GM23338 (cell line): ENCODE measurements around the gene FOXP2. TPM values are rescaled to one million over a fixed set of nuclear protein-coding genes. Genes with fewer than 3 reads are reported as not detected.

Experiments used
- ATAC-seq: fragments of 200-7000 bp; cut with Tn5 transposase; 3 replicates; pipeline ENCODE4 v1.9.1; 2020
- DNase-seq: peaks from one replicate; pipeline ENCODE4 v3.0.0-alpha.2; 2015; ENCODE audit warnings: low spot score
- H2AFZ ChIP-seq: fragments of 200-600 bp; sonication (generic); 2 replicates; pipeline ENCODE4 v1.8.0; 2016; ENCODE audit warnings: antibody characterized with exemption, mild to moderate bottlenecking, moderate library complexity
- H3F3A ChIP-seq: fragments of 200-600 bp; sonication (generic); replicated peaks from 2 replicates; pipeline ENCODE4 v1.8.0; 2017; ENCODE audit warnings: antibody characterized with exemption, mixed run types, low read depth
- H3K27ac ChIP-seq: fragments of 200-600 bp; sonication (generic); 2 replicates; pipeline ENCODE4 v1.6.1; 2016; ENCODE audit warnings: low read depth
- H3K27me3 ChIP-seq: fragments of 200-600 bp; sonication (generic); 2 replicates; pipeline ENCODE4 v1.8.0; 2016; ENCODE audit warnings: mild to moderate bottlenecking, mixed run types, moderate library complexity; ENCODE audit not compliant: insufficient read depth
- H3K36me3 ChIP-seq: fragments of 200-600 bp; sonication (generic); 2 replicates; pipeline ENCODE4 v1.8.0; 2016; ENCODE audit warnings: mild to moderate bottlenecking; ENCODE audit not compliant: insufficient read depth
- H3K4me1 ChIP-seq: fragments of 200-600 bp; sonication (generic); 2 replicates; pipeline ENCODE4 v1.8.0; 2016; ENCODE audit warnings: mild to moderate bottlenecking, moderate library complexity; ENCODE audit not compliant: insufficient read depth
- H3K4me2 ChIP-seq: fragments of 200-600 bp; sonication (generic); 2 replicates; pipeline ENCODE4 v1.7.1; 2017; ENCODE audit warnings: mixed run types
- H3K4me3 ChIP-seq: fragments of 200-600 bp; sonication (generic); 2 replicates; pipeline ENCODE4 v1.6.1; 2016; ENCODE audit warnings: mixed run types
- H3K79me2 ChIP-seq: fragments of 200-600 bp; sonication (generic); replicated peaks from 2 replicates; pipeline ENCODE4 v1.8.0; 2017; ENCODE audit warnings: mild to moderate bottlenecking; ENCODE audit not compliant: insufficient read depth
- H3K9me2 ChIP-seq: fragments of 200-600 bp; sonication (generic); 2 replicates; pipeline ENCODE4 v1.8.0; 2017; ENCODE audit not compliant: insufficient read depth
- H4K20me1 ChIP-seq: fragments of 200-600 bp; sonication (generic); replicated peaks from 2 replicates; pipeline ENCODE4 v1.8.0; 2017; ENCODE audit warnings: mild to moderate bottlenecking; ENCODE audit not compliant: insufficient read depth
- H3K27ac Mint-ChIP-seq: 2 replicates; pipeline ENCODE4 v1.8.0; 2020; ENCODE audit warnings: inconsistent platforms, mild to moderate bottlenecking, moderate library complexity, mixed read lengths
- H3K27me3 Mint-ChIP-seq: 3 replicates; pipeline ENCODE4 v1.8.0; 2022; ENCODE audit warnings: low read depth, mild to moderate bottlenecking, moderate library complexity, mixed read lengths, inconsistent platforms; ENCODE audit not compliant: insufficient read depth, poor library complexity
- H3K36me3 Mint-ChIP-seq: 3 replicates; pipeline ENCODE4 v1.8.0; 2021; ENCODE audit warnings: low read depth, mild to moderate bottlenecking, inconsistent platforms, moderate library complexity, mixed read lengths
- H3K4me1 Mint-ChIP-seq: 3 replicates; pipeline ENCODE4 v1.8.0; 2020; ENCODE audit warnings: mild to moderate bottlenecking, inconsistent platforms, mixed read lengths
- H3K4me3 Mint-ChIP-seq: 3 replicates; pipeline ENCODE4 v1.8.0; 2021; ENCODE audit warnings: moderate library complexity, mild to moderate bottlenecking, inconsistent platforms, mixed read lengths
- H3K9me3 Mint-ChIP-seq: 3 replicates; pipeline ENCODE4 v1.8.0; 2020; ENCODE audit warnings: moderate library complexity, mild to moderate bottlenecking, inconsistent platforms, mixed read lengths
- CREB1 ChIP-seq: fragments of 250-450 bp; sonication (Bioruptor Pico); IDR thresholded peaks from 2 replicates; pipeline ENCODE4 v1.5.0; 2020; ENCODE audit warnings: low read depth, mild to moderate bottlenecking, moderate library complexity
- EZH2 ChIP-seq: fragments of 200-600 bp; sonication (generic); IDR thresholded peaks from one replicate; pipeline ENCODE4 v1.8.0; 2017; ENCODE audit warnings: antibody characterized with exemption, mild to moderate bottlenecking, low read depth; ENCODE audit not compliant: unreplicated experiment
- EZH2phosphoT487 ChIP-seq: fragments of 200-600 bp; sonication (generic); IDR thresholded peaks from one replicate; pipeline ENCODE4 v1.8.1; 2018; ENCODE audit warnings: antibody characterized with exemption; ENCODE audit not compliant: unreplicated experiment
- JUNB ChIP-seq: IDR thresholded peaks from one replicate; pipeline ENCODE4 v1.6.1; 2016; ENCODE audit warnings: antibody characterized with exemption; ENCODE audit not compliant: unreplicated experiment
- NANOG ChIP-seq: IDR thresholded peaks from 2 replicates; pipeline ENCODE4 v1.6.1; 2016; ENCODE audit warnings: antibody characterized with exemption, borderline replicate concordance
- POLR2AphosphoS5 ChIP-seq: IDR thresholded peaks from 2 replicates; pipeline ENCODE4 v1.6.1; 2016; ENCODE audit warnings: antibody characterized with exemption, low read depth
- STAT1 ChIP-seq: IDR thresholded peaks from one replicate; pipeline ENCODE4 v1.6.1; 2016; ENCODE audit warnings: antibody characterized with exemption; ENCODE audit not compliant: unreplicated experiment
- ZNF114 ChIP-seq: fragments of 250-450 bp; sonication (Bioruptor Pico); IDR thresholded peaks from 2 replicates; pipeline ENCODE4 v1.5.0; 2020; ENCODE audit warnings: mild to moderate bottlenecking, moderate library complexity
- ZNF331 ChIP-seq: fragments of 250-450 bp; sonication (Bioruptor Pico); IDR thresholded peaks from 2 replicates; pipeline ENCODE4 v1.5.0; 2020; ENCODE audit warnings: low read depth, mild to moderate bottlenecking, moderate library complexity
- polyA plus RNA-seq: library from polyadenylated mRNA; unstranded; fragments of >200 nt; fragmentation: Nextera tagmentation; extraction: Ambion mirVana; gene quantifications from 2 replicates; pipeline ENCODE4 v1.2.1, GENCODE V29; 2016
- total RNA-seq: library from RNA; depleted of rRNA; stranded (reverse); fragments of >200 nt; shearing (Covaris generic); gene quantifications from 2 replicates; pipeline ENCODE4 v1.2.3, GENCODE V29; 2014
- TF ChIP-seq, protein P1 (sequence below): IDR thresholded peaks from 2 replicates; pipeline ENCODE4 v1.6.1; 2016; ENCODE audit warnings: antibody characterized with exemption
- TF ChIP-seq, protein P2 (sequence below): IDR thresholded peaks from one replicate; pipeline ENCODE4 v1.6.1; 2018; ENCODE audit warnings: antibody characterized with exemption; ENCODE audit not compliant: unreplicated experiment
- TF ChIP-seq, protein P3 (sequence below), 2 experiments: fragments of 200-600 bp in 1 of 2; sonication (generic) in 1 of 2; conservative IDR thresholded peaks; 2 replicates each; pipeline versions ENCODE4 v1.5.1 to v1.6.1; 2016 to 2017; ENCODE audit warnings: antibody characterized with exemption in 2 of 2, low read depth in 2 of 2, mild to moderate bottlenecking in 2 of 2, moderate library complexity in 1 of 2
- TF ChIP-seq, protein P4 (sequence below): fragments of 250-450 bp; sonication (Bioruptor Pico); IDR thresholded peaks from 2 replicates; pipeline ENCODE4 v1.5.0; 2020; ENCODE audit warnings: mild to moderate bottlenecking, moderate library complexity

The FOXP2 gene
- total and polyA plus RNA-seq, 2 experiments from 2014 or later, result 0.03 to 0.24 TPM

DNA sequence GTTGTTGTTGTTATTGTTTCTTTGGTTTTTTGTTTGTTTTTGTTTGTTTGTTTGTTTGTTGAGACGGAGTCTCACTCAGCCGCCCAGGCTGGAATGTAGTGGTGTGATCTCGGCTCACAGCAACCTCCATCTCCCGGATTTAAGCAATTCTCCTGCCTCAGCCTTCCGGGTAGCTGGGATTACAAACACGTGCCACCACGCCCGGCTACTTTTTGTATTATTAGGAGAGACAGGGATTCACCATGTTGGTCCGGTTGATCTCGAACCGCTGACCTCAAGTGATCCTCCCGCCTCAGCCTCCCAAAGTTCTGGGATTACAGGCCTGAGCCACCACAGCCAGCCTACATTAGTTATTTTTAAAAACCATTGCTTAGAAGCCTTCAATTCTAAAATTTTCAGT, 45.0 kb downstream of the FOXP2 start:
- H2AFZ ChIP-seq, result no peak overlapping the region
- Mint-ChIP-seq H3K4me3 (no peak overlapping the region), H3K36me3 (no peaks in the 10 kb centered on the region), H3K9me3 (no peaks in the 10 kb centered on the region; the same call in 2 of the 3 replicates), H3K4me1 (no peaks in the 10 kb centered on the region), H3K27me3 (no peaks in the 10 kb centered on the region), H3K27ac (no peak overlapping the region)
- no peak overlapping the region for H3K4me3 ChIP-seq
- H3K4me1 ChIP-seq, result no peaks in the 10 kb centered on the region
- ATAC-seq, result no peak
- no peaks in the 10 kb centered on the region for H3K9me2 ChIP-seq
- no peaks in the 10 kb centered on the region for H3F3A ChIP-seq
- H3K36me3 ChIP-seq, result no peaks in the 10 kb centered on the region
- H4K20me1 ChIP-seq, result no peaks in the 10 kb centered on the region
- H3K27me3 ChIP-seq, result no peaks in the 10 kb centered on the region
- H3K4me2 ChIP-seq, result no peak overlapping the region
- no peak for DNase-seq
- TF ChIP-seq ZNF331 (CRISPR knock-in tag) (no peak), NANOG (no peak), STAT1 (no peak), POLR2AphosphoS5 (no peak), EZH2 (no peak), JUNB (no peak), CREB1 (no peak), EZH2phosphoT487 (no peak), ZNF114 (CRISPR knock-in tag) (no peak)
- TF ChIP-seq, protein P1, sequence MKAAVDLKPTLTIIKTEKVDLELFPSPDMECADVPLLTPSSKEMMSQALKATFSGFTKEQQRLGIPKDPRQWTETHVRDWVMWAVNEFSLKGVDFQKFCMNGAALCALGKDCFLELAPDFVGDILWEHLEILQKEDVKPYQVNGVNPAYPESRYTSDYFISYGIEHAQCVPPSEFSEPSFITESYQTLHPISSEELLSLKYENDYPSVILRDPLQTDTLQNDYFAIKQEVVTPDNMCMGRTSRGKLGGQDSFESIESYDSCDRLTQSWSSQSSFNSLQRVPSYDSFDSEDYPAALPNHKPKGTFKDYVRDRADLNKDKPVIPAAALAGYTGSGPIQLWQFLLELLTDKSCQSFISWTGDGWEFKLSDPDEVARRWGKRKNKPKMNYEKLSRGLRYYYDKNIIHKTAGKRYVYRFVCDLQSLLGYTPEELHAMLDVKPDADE, result no peak
- TF ChIP-seq, protein P2, sequence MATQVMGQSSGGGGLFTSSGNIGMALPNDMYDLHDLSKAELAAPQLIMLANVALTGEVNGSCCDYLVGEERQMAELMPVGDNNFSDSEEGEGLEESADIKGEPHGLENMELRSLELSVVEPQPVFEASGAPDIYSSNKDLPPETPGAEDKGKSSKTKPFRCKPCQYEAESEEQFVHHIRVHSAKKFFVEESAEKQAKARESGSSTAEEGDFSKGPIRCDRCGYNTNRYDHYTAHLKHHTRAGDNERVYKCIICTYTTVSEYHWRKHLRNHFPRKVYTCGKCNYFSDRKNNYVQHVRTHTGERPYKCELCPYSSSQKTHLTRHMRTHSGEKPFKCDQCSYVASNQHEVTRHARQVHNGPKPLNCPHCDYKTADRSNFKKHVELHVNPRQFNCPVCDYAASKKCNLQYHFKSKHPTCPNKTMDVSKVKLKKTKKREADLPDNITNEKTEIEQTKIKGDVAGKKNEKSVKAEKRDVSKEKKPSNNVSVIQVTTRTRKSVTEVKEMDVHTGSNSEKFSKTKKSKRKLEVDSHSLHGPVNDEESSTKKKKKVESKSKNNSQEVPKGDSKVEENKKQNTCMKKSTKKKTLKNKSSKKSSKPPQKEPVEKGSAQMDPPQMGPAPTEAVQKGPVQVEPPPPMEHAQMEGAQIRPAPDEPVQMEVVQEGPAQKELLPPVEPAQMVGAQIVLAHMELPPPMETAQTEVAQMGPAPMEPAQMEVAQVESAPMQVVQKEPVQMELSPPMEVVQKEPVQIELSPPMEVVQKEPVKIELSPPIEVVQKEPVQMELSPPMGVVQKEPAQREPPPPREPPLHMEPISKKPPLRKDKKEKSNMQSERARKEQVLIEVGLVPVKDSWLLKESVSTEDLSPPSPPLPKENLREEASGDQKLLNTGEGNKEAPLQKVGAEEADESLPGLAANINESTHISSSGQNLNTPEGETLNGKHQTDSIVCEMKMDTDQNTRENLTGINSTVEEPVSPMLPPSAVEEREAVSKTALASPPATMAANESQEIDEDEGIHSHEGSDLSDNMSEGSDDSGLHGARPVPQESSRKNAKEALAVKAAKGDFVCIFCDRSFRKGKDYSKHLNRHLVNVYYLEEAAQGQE, result no peak
- TF ChIP-seq, protein P3, sequence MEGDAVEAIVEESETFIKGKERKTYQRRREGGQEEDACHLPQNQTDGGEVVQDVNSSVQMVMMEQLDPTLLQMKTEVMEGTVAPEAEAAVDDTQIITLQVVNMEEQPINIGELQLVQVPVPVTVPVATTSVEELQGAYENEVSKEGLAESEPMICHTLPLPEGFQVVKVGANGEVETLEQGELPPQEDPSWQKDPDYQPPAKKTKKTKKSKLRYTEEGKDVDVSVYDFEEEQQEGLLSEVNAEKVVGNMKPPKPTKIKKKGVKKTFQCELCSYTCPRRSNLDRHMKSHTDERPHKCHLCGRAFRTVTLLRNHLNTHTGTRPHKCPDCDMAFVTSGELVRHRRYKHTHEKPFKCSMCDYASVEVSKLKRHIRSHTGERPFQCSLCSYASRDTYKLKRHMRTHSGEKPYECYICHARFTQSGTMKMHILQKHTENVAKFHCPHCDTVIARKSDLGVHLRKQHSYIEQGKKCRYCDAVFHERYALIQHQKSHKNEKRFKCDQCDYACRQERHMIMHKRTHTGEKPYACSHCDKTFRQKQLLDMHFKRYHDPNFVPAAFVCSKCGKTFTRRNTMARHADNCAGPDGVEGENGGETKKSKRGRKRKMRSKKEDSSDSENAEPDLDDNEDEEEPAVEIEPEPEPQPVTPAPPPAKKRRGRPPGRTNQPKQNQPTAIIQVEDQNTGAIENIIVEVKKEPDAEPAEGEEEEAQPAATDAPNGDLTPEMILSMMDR (conservative IDR thresholded peaks at IDR 0.05; ENCODE audit: low read depth in 2 of 2), result no peak
- TF ChIP-seq, protein P4, sequence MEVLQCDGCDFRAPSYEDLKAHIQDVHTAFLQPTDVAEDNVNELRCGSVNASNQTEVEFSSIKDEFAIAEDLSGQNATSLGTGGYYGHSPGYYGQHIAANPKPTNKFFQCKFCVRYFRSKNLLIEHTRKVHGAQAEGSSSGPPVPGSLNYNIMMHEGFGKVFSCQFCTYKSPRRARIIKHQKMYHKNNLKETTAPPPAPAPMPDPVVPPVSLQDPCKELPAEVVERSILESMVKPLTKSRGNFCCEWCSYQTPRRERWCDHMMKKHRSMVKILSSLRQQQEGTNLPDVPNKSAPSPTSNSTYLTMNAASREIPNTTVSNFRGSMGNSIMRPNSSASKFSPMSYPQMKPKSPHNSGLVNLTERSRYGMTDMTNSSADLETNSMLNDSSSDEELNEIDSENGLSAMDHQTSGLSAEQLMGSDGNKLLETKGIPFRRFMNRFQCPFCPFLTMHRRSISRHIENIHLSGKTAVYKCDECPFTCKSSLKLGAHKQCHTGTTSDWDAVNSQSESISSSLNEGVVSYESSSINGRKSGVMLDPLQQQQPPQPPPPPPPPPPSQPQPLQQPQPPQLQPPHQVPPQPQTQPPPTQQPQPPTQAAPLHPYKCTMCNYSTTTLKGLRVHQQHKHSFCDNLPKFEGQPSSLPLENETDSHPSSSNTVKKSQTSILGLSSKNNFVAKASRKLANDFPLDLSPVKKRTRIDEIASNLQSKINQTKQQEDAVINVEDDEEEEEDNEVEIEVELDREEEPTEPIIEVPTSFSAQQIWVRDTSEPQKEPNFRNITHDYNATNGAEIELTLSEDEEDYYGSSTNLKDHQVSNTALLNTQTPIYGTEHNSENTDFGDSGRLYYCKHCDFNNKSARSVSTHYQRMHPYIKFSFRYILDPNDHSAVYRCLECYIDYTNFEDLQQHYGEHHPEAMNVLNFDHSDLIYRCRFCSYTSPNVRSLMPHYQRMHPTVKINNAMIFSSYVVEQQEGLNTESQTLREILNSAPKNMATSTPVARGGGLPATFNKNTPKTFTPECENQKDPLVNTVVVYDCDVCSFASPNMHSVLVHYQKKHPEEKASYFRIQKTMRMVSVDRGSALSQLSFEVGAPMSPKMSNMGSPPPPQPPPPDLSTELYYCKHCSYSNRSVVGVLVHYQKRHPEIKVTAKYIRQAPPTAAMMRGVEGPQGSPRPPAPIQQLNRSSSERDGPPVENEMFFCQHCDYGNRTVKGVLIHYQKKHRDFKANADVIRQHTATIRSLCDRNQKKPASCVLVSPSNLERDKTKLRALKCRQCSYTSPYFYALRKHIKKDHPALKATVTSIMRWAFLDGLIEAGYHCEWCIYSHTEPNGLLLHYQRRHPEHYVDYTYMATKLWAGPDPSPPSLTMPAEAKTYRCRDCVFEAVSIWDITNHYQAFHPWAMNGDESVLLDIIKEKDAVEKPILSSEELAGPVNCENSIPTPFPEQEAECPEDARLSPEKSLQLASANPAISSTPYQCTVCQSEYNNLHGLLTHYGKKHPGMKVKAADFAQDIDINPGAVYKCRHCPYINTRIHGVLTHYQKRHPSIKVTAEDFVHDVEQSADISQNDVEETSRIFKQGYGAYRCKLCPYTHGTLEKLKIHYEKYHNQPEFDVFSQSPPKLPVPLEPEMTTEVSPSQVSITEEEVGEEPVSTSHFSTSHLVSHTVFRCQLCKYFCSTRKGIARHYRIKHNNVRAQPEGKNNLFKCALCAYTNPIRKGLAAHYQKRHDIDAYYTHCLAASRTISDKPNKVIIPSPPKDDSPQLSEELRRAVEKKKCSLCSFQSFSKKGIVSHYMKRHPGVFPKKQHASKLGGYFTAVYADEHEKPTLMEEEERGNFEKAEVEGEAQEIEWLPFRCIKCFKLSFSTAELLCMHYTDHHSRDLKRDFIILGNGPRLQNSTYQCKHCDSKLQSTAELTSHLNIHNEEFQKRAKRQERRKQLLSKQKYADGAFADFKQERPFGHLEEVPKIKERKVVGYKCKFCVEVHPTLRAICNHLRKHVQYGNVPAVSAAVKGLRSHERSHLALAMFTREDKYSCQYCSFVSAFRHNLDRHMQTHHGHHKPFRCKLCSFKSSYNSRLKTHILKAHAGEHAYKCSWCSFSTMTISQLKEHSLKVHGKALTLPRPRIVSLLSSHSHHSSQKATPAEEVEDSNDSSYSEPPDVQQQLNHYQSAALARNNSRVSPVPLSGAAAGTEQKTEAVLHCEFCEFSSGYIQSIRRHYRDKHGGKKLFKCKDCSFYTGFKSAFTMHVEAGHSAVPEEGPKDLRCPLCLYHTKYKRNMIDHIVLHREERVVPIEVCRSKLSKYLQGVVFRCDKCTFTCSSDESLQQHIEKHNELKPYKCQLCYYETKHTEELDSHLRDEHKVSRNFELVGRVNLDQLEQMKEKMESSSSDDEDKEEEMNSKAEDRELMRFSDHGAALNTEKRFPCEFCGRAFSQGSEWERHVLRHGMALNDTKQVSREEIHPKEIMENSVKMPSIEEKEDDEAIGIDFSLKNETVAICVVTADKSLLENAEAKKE (CRISPR knock-in tag), result no peak
- H3K79me2 ChIP-seq, result no peaks in the 10 kb centered on the region
- no peak overlapping the region for H3K27ac ChIP-seq
